HL-60 (cell line): ENCODE results near the gene ZNF48.

Experiments
- DNase-seq, 2 experiments: peaks; one replicate each; pipeline ENCODE4 v3.0.0-alpha.2; 2010 to 2020; ENCODE audit warnings: low read depth in 1 of 2, low spot score in 1 of 2
- H3K27ac ChIP-seq: fragments of 250-450 bp; sonication (Bioruptor Pico); replicated peaks from 2 replicates; pipeline ENCODE4 v1.5.1; 2020; ENCODE audit warnings: mild to moderate bottlenecking, moderate library complexity
- H3K27me3 ChIP-seq: fragments of 250-450 bp; sonication (Bioruptor Pico); 2 replicates; pipeline ENCODE4 v1.5.1; 2021; ENCODE audit warnings: mild to moderate bottlenecking, moderate library complexity; ENCODE audit not compliant: insufficient read depth, poor library complexity, severe bottlenecking
- H3K4me3 ChIP-seq: replicated peaks from 2 replicates; pipeline ENCODE4 v1.5.1; 2011; ENCODE audit warnings: mild to moderate bottlenecking, control low read depth, low read length; ENCODE audit not compliant: insufficient read depth
- CTCF ChIP-seq: IDR thresholded peaks from one replicate; pipeline ENCODE4 v1.5.1; 2011; ENCODE audit warnings: low read length, control low read depth, inconsistent platforms; ENCODE audit not compliant: insufficient read depth
- GABPA ChIP-seq: IDR thresholded peaks from 2 replicates; pipeline ENCODE4 v1.6.1; 2012; ENCODE audit warnings: low read depth
- POLR2AphosphoS5 ChIP-seq: IDR thresholded peaks from 2 replicates; pipeline ENCODE4 v1.6.1; 2012; ENCODE audit warnings: low read depth
- SPI1 ChIP-seq: IDR thresholded peaks from 2 replicates; pipeline ENCODE4 v1.6.1; 2012; ENCODE audit warnings: low read depth, mild to moderate bottlenecking, borderline replicate concordance
- TF ChIP-seq, protein P1 (sequence below): IDR thresholded peaks from 2 replicates; pipeline ENCODE4 v1.6.1; 2012; ENCODE audit warnings: low read depth; ENCODE audit not compliant: insufficient replicate concordance

The ZNF48 gene

GRCh38 chr16:30368122-30368791, 27.0 kb upstream of the ZNF48 start:
- Histone ChIP-seq H3K27me3 (no peaks in the 10 kb centered on the region), H3K27ac (peak overlapping the region; percentile 63), H3K4me3 (peak overlapping the region; percentile 94)
- DNase-seq: peak in 1 of 2 experiments; percentile 80
- TF ChIP-seq SPI1 (peak; percentile 83), POLR2AphosphoS5 (0 out of 2 replicates have a peak, but pooled peaks have one; percentile 45)
- TF ChIP-seq, protein P1, sequence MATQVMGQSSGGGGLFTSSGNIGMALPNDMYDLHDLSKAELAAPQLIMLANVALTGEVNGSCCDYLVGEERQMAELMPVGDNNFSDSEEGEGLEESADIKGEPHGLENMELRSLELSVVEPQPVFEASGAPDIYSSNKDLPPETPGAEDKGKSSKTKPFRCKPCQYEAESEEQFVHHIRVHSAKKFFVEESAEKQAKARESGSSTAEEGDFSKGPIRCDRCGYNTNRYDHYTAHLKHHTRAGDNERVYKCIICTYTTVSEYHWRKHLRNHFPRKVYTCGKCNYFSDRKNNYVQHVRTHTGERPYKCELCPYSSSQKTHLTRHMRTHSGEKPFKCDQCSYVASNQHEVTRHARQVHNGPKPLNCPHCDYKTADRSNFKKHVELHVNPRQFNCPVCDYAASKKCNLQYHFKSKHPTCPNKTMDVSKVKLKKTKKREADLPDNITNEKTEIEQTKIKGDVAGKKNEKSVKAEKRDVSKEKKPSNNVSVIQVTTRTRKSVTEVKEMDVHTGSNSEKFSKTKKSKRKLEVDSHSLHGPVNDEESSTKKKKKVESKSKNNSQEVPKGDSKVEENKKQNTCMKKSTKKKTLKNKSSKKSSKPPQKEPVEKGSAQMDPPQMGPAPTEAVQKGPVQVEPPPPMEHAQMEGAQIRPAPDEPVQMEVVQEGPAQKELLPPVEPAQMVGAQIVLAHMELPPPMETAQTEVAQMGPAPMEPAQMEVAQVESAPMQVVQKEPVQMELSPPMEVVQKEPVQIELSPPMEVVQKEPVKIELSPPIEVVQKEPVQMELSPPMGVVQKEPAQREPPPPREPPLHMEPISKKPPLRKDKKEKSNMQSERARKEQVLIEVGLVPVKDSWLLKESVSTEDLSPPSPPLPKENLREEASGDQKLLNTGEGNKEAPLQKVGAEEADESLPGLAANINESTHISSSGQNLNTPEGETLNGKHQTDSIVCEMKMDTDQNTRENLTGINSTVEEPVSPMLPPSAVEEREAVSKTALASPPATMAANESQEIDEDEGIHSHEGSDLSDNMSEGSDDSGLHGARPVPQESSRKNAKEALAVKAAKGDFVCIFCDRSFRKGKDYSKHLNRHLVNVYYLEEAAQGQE: no peak

GRCh38 chr16:30368792-30369090, 26.5 kb upstream of the ZNF48 start:
- TF ChIP-seq, protein P1: no peak
- TF ChIP-seq POLR2AphosphoS5: 0 out of 2 replicates have a peak, but pooled peaks have one; percentile 21
- TF ChIP-seq SPI1: no peak
- TF ChIP-seq GABPA: no peak
- DNase-seq: no peak
- Histone ChIP-seq H3K4me3 (peak overlapping the region; percentile 94), H3K27me3 (no peaks in the 10 kb centered on the region), H3K27ac (peak overlapping the region; percentile 63)

- no peak for TF ChIP-seq CTCF
- TF ChIP-seq POLR2AphosphoS5: no peak
- no peak for TF ChIP-seq GABPA
- TF ChIP-seq, protein P1: no peak
- TF ChIP-seq SPI1: no peak
- Histone ChIP-seq H3K27ac (peak overlapping the region; percentile 63), H3K27me3 (no peaks in the 10 kb centered on the region), H3K4me3 (peak overlapping the region; percentile 94)
- DNase-seq: no peak
Measured at GRCh38 chr16:30369091-30369937, 25.9 kb upstream of the ZNF48 start.
